SHP77 treated with DMSO at 0.1 percent for 48 hours (cell line): ENCODE measurements around the gene SH3RF3.

Source experiments
- DNase-seq: peaks from one replicate; lab custom pipeline; 2025; lab: John Stamatoyannopoulos, UW

The SH3RF3 gene

GRCh38 chr2:109379507-109379906, 250.5 kb downstream of the SH3RF3 start:
- DNase-seq, result no peak

- DNase-seq, result no peak
Measured at GRCh38 chr2:109380502-109381326, 251.7 kb downstream of the SH3RF3 start.

GRCh38 chr2:109381327-109381820, 252.4 kb downstream of the SH3RF3 start:
- DNase-seq, result no peak

GRCh38 chr2:109382226-109382895, 253.4 kb downstream of the SH3RF3 start:
- no peak for DNase-seq

GRCh38 chr2:109382951-109383350, 253.9 kb downstream of the SH3RF3 start:
- peak; percentile 11 for DNase-seq

GRCh38 chr2:109383505-109384307, 254.7 kb downstream of the SH3RF3 start:
- no peak for DNase-seq

GRCh38 chr2:109384308-109385271, 255.6 kb downstream of the SH3RF3 start:
- no peak for DNase-seq

- DNase-seq, result no peak
Measured at GRCh38 chr2:109385506-109385905, 256.5 kb downstream of the SH3RF3 start.

- no peak for DNase-seq
Measured at GRCh38 chr2:109386004-109386695, 257.1 kb downstream of the SH3RF3 start.

GRCh38 chr2:109387221-109387735, 258.3 kb downstream of the SH3RF3 start:
- DNase-seq, result no peak

GRCh38 chr2:109387778-109388469, 258.9 kb downstream of the SH3RF3 start:
- DNase-seq, result no peak

GRCh38 chr2:109391243-109391642, 262.2 kb downstream of the SH3RF3 start:
- DNase-seq, result no peak

- DNase-seq, result no peak
Measured at GRCh38 chr2:109392140-109392539, 263.1 kb downstream of the SH3RF3 start.

- DNase-seq, result no peak
Measured at GRCh38 chr2:109392816-109393661, 264.0 kb downstream of the SH3RF3 start.

- DNase-seq, result no peak
Measured at GRCh38 chr2:109393662-109393972, 264.6 kb downstream of the SH3RF3 start.

- no peak for DNase-seq
Measured at GRCh38 chr2:109395494-109396201, 266.6 kb downstream of the SH3RF3 start.

GRCh38 chr2:109396202-109397180, 267.5 kb downstream of the SH3RF3 start:
- DNase-seq, result no peak
